Mesendoderm (in vitro differentiated cells): ENCODE results near the gene FTCD.
"Not testable (repeated sequence)": the region's sequence is repeated elsewhere in the genome, so short reads cannot be mapped to it uniquely, and the experiment has no call there.

Experiments used
- DNase-seq: peaks from one replicate; pipeline ENCODE4 v3.0.0; 2013
- H2AK5ac ChIP-seq: 2 replicates; pipeline ENCODE4 v1.6.1; 2013; ENCODE audit warnings: low read length, inconsistent platforms
- H2BK120ac ChIP-seq: 2 replicates; pipeline ENCODE4 v1.6.1; 2013; ENCODE audit warnings: low read depth, mild to moderate bottlenecking, low read length, moderate library complexity, mixed read lengths
- H2BK15ac ChIP-seq: replicated peaks from 2 replicates; pipeline ENCODE4 v1.6.1; 2013; ENCODE audit warnings: low read depth, mild to moderate bottlenecking, moderate library complexity
- H2BK5ac ChIP-seq: 2 replicates; pipeline ENCODE4 v1.6.1; 2013; ENCODE audit warnings: low read length, inconsistent platforms
- H3K18ac ChIP-seq: 2 replicates; pipeline ENCODE4 v1.6.1; 2013; ENCODE audit warnings: mild to moderate bottlenecking, low read length, mixed read lengths
- H3K23ac ChIP-seq: one replicate; pipeline ENCODE4 v1.6.1; 2013; ENCODE audit warnings: low read length
- H3K27ac ChIP-seq: 2 replicates; pipeline ENCODE4 v1.5.1; 2013; ENCODE audit warnings: low read depth, mild to moderate bottlenecking, inconsistent platforms, low read length, moderate library complexity
- H3K27me3 ChIP-seq: 2 replicates; pipeline ENCODE4 v1.6.1; 2013; ENCODE audit warnings: low read length, control low read depth, mild to moderate bottlenecking, inconsistent platforms; ENCODE audit not compliant: insufficient read depth, poor library complexity
- H3K36me3 ChIP-seq: 2 replicates; pipeline ENCODE4 v1.6.1; 2013; ENCODE audit warnings: low read length, inconsistent platforms; ENCODE audit not compliant: control insufficient read depth, insufficient read depth
- H3K4ac ChIP-seq: one replicate; pipeline ENCODE4 v1.6.1; 2013; ENCODE audit warnings: low read depth, mild to moderate bottlenecking, low read length, moderate library complexity
- H3K4me1 ChIP-seq: 2 replicates; pipeline ENCODE4 v1.6.1; 2013; ENCODE audit warnings: low read depth, low read length, inconsistent platforms; ENCODE audit not compliant: control insufficient read depth
- H3K4me2 ChIP-seq: 2 replicates; pipeline ENCODE4 v1.6.1; 2013; ENCODE audit warnings: low read length
- H3K4me3 ChIP-seq: 2 replicates; pipeline ENCODE4 v1.5.1; 2013; ENCODE audit warnings: mild to moderate bottlenecking, low read length
- H3K56ac ChIP-seq: one replicate; pipeline ENCODE4 v1.6.1; 2013; ENCODE audit warnings: low read length
- H3K79me1 ChIP-seq: 2 replicates; pipeline ENCODE4 v1.6.1; 2013; ENCODE audit warnings: low read length, inconsistent platforms
- H3K79me2 ChIP-seq: 2 replicates; pipeline ENCODE4 v1.6.1; 2013; ENCODE audit warnings: mild to moderate bottlenecking, low read length; ENCODE audit not compliant: control insufficient read depth, insufficient read depth
- H3K9ac ChIP-seq: 2 replicates; pipeline ENCODE4 v1.6.1; 2013; ENCODE audit warnings: low read length, inconsistent platforms
- H4K5ac ChIP-seq: one replicate; pipeline ENCODE4 v1.6.1; 2013; ENCODE audit warnings: low read length
- H4K8ac ChIP-seq: one replicate; pipeline ENCODE4 v1.6.1; 2013; ENCODE audit warnings: low read depth, mild to moderate bottlenecking, control low read depth, low read length, moderate library complexity
- WGBS: extraction: QIAGEN DNeasy Blood & Tissue Kit; methylation state at CpG from one replicate; pipeline ENCODE4 v1.1.7; 2013; ENCODE audit warnings: low lambda C conversion rate, missing lambda C conversion rate; ENCODE audit not compliant: insufficient coverage; ENCODE audit errors: extremely low coverage; 5-methylcytosine and 5-hydroxymethylcytosine counted together

Gene FTCD

GRCh38 chr21:46140352-46141003, 14.9 kb downstream of the FTCD start:
- H3K27me3 ChIP-seq, H4K5ac ChIP-seq, H3K4me3 ChIP-seq, H3K23ac ChIP-seq, H2AK5ac ChIP-seq, H2BK15ac ChIP-seq, H3K4ac ChIP-seq, H3K36me3 ChIP-seq, H2BK5ac ChIP-seq, H3K79me1 ChIP-seq, H3K4me1 ChIP-seq, H3K27ac ChIP-seq, H3K18ac ChIP-seq, H3K79me2 ChIP-seq, H2BK120ac ChIP-seq, H4K8ac ChIP-seq: not testable (repeated sequence)
- Histone ChIP-seq H3K56ac (peak overlapping the region; percentile 57), H3K9ac (peak overlapping the region; percentile 23), H3K4me2 (peak overlapping the region; percentile 15)
- DNase-seq = peak; percentile 34
- no CpG with 5 or more reads among the region's 29 CpGs for WGBS

GRCh38 chr21:46139686-46140085, 15.7 kb downstream of the FTCD start:
- H3K4me2 ChIP-seq = no peak overlapping the region
- no peak for DNase-seq
- H3K4me3 ChIP-seq = no peak overlapping the region
- H3K23ac ChIP-seq = no peak overlapping the region
- no peak overlapping the region for H2AK5ac ChIP-seq
- no peaks in the 10 kb centered on the region for H3K4me1 ChIP-seq
- no peak overlapping the region for H3K56ac ChIP-seq
- no peaks in the 10 kb centered on the region for H3K79me2 ChIP-seq
- no peak overlapping the region for H4K8ac ChIP-seq
- no peak overlapping the region for H2BK5ac ChIP-seq
- H3K79me1 ChIP-seq = no peaks in the 10 kb centered on the region
- no peak overlapping the region for H3K18ac ChIP-seq
- H4K5ac ChIP-seq = no peak overlapping the region
- H3K4ac ChIP-seq = no peak overlapping the region
- H3K9ac ChIP-seq = no peak overlapping the region
- no peak overlapping the region for H2BK120ac ChIP-seq
- no CpG with 5 or more reads among the region's 15 CpGs for WGBS
- no peaks in the 10 kb centered on the region for H3K27me3 ChIP-seq
- no peak overlapping the region for H3K27ac ChIP-seq
- no peak overlapping the region for H2BK15ac ChIP-seq
- H3K36me3 ChIP-seq = no peaks in the 10 kb centered on the region

GRCh38 chr21:46138383-46138970, 16.9 kb downstream of the FTCD start:
- no peak overlapping the region for H2BK15ac ChIP-seq
- no peaks in the 10 kb centered on the region for H3K79me1 ChIP-seq
- no peak overlapping the region for H4K5ac ChIP-seq
- H2AK5ac ChIP-seq = no peak overlapping the region
- H3K18ac ChIP-seq = no peak overlapping the region
- H3K4me1 ChIP-seq = no peaks in the 10 kb centered on the region
- no peak overlapping the region for H3K4me3 ChIP-seq
- WGBS = no CpG with 5 or more reads among the region's 28 CpGs
- no peak overlapping the region for H3K4ac ChIP-seq
- H3K27me3 ChIP-seq = no peaks in the 10 kb centered on the region
- no peak overlapping the region for H4K8ac ChIP-seq
- H2BK5ac ChIP-seq = no peak overlapping the region
- no peak overlapping the region for H3K4me2 ChIP-seq
- no peaks in the 10 kb centered on the region for H3K36me3 ChIP-seq
- H3K9ac ChIP-seq = no peak overlapping the region
- no peak overlapping the region for H3K23ac ChIP-seq
- no peaks in the 10 kb centered on the region for H3K79me2 ChIP-seq
- H3K56ac ChIP-seq = no peak overlapping the region
- no peak overlapping the region for H2BK120ac ChIP-seq
- H3K27ac ChIP-seq = no peak overlapping the region
- DNase-seq = no peak

GRCh38 chr21:46137908-46138307, 17.5 kb downstream of the FTCD start:
- H3K79me2 ChIP-seq = no peaks in the 10 kb centered on the region
- no peak overlapping the region for H3K4me2 ChIP-seq
- no peaks in the 10 kb centered on the region for H3K27me3 ChIP-seq
- H3K56ac ChIP-seq = no peak overlapping the region
- H2BK120ac ChIP-seq = no peak overlapping the region
- no peak overlapping the region for H3K18ac ChIP-seq
- no CpG with 5 or more reads among the region's 7 CpGs for WGBS
- no peak overlapping the region for H3K4me3 ChIP-seq
- H3K27ac ChIP-seq = no peak overlapping the region
- DNase-seq = no peak
- H2BK5ac ChIP-seq = no peak overlapping the region
- no peak overlapping the region for H2AK5ac ChIP-seq
- no peak overlapping the region for H3K9ac ChIP-seq
- H3K79me1 ChIP-seq = no peaks in the 10 kb centered on the region
- H3K36me3 ChIP-seq = no peaks in the 10 kb centered on the region
- H3K4me1 ChIP-seq = no peaks in the 10 kb centered on the region
- no peak overlapping the region for H4K5ac ChIP-seq
- H2BK15ac ChIP-seq = no peak overlapping the region
- H4K8ac ChIP-seq = no peak overlapping the region
- H3K23ac ChIP-seq = no peak overlapping the region
- H3K4ac ChIP-seq = no peak overlapping the region

GRCh38 chr21:46136739-46137349, 18.5 kb downstream of the FTCD start:
- H3K9ac ChIP-seq = no peak overlapping the region
- H2AK5ac ChIP-seq = no peak overlapping the region
- H4K8ac ChIP-seq = no peak overlapping the region
- H3K23ac ChIP-seq = no peak overlapping the region
- no peak overlapping the region for H2BK15ac ChIP-seq
- H3K79me2 ChIP-seq = no peaks in the 10 kb centered on the region
- H3K36me3 ChIP-seq = no peaks in the 10 kb centered on the region
- no peak overlapping the region for H3K4me3 ChIP-seq
- no peak overlapping the region for H3K27ac ChIP-seq
- no peak for DNase-seq
- no peak overlapping the region for H4K5ac ChIP-seq
- no peak overlapping the region for H3K4me2 ChIP-seq
- no peaks in the 10 kb centered on the region for H3K79me1 ChIP-seq
- no peaks in the 10 kb centered on the region for H3K4me1 ChIP-seq
- H3K27me3 ChIP-seq = no peaks in the 10 kb centered on the region
- H3K4ac ChIP-seq = no peak overlapping the region
- no peak overlapping the region for H3K18ac ChIP-seq
- no peak overlapping the region for H2BK5ac ChIP-seq
- no peak overlapping the region for H3K56ac ChIP-seq
- WGBS = no CpG with 5 or more reads among the region's 22 CpGs
- no peak overlapping the region for H2BK120ac ChIP-seq
